ENCODE results near the gene TM7SF2. TPM values are rescaled to one million over a fixed set of nuclear protein-coding genes. Genes with fewer than 3 reads are reported as not detected.

TM7SF2 gene
- polyA plus RNA-seq, 3 donors: 1.8 to 4.5 (median 1.8) TPM

DNA sequence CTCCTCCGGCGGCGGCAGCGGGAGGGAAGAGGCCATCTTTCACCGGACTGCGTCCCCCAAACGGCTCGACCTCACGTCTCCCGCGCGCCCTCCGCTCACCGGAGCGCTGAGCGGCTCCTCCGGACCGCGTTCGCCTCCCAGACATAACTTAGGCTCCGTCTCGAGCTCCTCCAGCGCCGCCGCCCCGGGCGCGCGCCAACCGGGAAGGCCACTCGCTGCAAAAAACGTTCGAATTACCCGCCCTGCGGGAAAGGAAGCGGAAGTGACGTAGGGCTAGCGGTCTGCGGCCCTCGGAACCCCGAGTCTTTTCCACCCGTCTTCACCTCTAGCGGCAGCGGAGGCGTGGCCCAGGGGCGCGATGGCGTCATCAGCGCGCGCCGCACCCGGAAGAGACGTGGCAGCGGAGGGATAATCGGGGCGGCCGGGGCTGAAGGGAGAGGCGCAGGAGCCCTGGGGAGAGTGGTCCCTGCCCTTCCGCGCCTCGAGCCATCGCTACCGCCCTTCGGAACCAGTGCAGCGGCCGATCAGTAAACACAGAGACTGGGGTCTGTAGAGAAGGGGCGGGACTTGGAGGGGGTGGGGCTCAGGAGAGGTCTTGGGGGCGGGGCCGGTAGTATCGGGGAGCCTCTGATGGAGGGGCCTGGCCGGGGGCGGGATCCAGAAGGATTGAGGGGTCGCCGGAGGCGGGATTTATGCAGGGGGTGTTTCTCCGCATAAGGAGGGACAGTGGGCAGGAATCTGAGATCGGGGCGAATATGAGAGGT, 27.7 kb upstream of the TM7SF2 start, which contains the start of the genes CDCA5 and ZFPL1:
CDCA5 (minus strand) TSS at position 207 of the 764 bp plus-strand sequence; CDS start at position 145, 62 bp downstream.
ZFPL1 (plus strand) TSS at position 389 of the 764 bp plus-strand sequence. CDS start 477 bp downstream, outside the sequence.
- H3K4me3 ChIP-seq (replicated peaks in 1 of 3; ENCODE audit: low read depth in 2 of 3, low read length in 3 of 3): peak within 1 kb of the TSS; percentile 62 to 95 (median 84)
- Mint-ChIP-seq H3K27me3 (ENCODE audit: low read depth in 3 of 3) (no peaks in the 10 kb centered on the region), H3K4me1 (peaks cover 44% of the 10 kb centered on the region), H3K27ac (peak within 1 kb of the TSS; percentile 93 to 98 (median 95)), H3K36me3 (peaks cover 34 to 51% of the 10 kb centered on the region in 2 donors), H3K4me3 (peak within 1 kb of the TSS; percentile 88 to 95), H3K9me3 (peaks cover 0 to 2% (median 0%) of the 10 kb centered on the region in 7 donors)
- peaks cover 31 to 40% of the 10 kb centered on the region in 2 donors for H3K36me3 ChIP-seq (replicated peaks in 1 of 2; ENCODE audit: control insufficient read depth in 1 of 2, insufficient read depth in 2 of 2, low read length in 2 of 2)
- H3K9ac ChIP-seq (ENCODE audit: insufficient read depth, low read length, poor library complexity, severe bottlenecking): peak within 1 kb of the TSS; percentile 91
- under 1% methylated on average over 65 of the region's 79 CpGs for WGBS (ENCODE audit: insufficient coverage)
- TF ChIP-seq, protein P1, sequence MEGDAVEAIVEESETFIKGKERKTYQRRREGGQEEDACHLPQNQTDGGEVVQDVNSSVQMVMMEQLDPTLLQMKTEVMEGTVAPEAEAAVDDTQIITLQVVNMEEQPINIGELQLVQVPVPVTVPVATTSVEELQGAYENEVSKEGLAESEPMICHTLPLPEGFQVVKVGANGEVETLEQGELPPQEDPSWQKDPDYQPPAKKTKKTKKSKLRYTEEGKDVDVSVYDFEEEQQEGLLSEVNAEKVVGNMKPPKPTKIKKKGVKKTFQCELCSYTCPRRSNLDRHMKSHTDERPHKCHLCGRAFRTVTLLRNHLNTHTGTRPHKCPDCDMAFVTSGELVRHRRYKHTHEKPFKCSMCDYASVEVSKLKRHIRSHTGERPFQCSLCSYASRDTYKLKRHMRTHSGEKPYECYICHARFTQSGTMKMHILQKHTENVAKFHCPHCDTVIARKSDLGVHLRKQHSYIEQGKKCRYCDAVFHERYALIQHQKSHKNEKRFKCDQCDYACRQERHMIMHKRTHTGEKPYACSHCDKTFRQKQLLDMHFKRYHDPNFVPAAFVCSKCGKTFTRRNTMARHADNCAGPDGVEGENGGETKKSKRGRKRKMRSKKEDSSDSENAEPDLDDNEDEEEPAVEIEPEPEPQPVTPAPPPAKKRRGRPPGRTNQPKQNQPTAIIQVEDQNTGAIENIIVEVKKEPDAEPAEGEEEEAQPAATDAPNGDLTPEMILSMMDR (IDR thresholded peaks at IDR 0.05): no peak
- peak within 1 kb of the TSS; percentile 73 to 92 for H3K27ac ChIP-seq (ENCODE audit: low read depth in 1 of 2, low read length in 2 of 2)
- no peaks in the 10 kb centered on the region for H3K9me3 ChIP-seq (replicated peaks in 1 of 2; ENCODE audit: control insufficient read depth in 1 of 2, insufficient read depth in 1 of 2, low read length in 2 of 2)
- peaks cover 61% of the 10 kb centered on the region for H3K79me2 ChIP-seq (ENCODE audit: insufficient read depth, low read length)
- intact Hi-C loops (cut with micrococcal nuclease): loop anchor here (1.0 to 5.0 kb wide), 4 partner anchors 12 to 72 kb away; partner anchors contain the start of genes FAU (in 2 of the 2), MRPL49 (in 2 of the 2), ARL2 (in 1 of the 2) and SNX15 (in 1 of the 2)
- H3K4me2 ChIP-seq (replicated peaks; ENCODE audit: extremely low read depth, low read length, poor library complexity, severe bottlenecking): peak within 1 kb of the TSS; percentile 95
- peak within 1 kb of the TSS; percentile 98 for H2AFZ ChIP-seq (ENCODE audit: insufficient read depth, low read depth, low read length, poor library complexity, severe bottlenecking)
- H4K20me1 ChIP-seq (ENCODE audit: insufficient read depth, low read length): no peaks in the 10 kb centered on the region
- no peaks in the 10 kb centered on the region for H3K27me3 ChIP-seq (ENCODE audit: control insufficient read depth in 2 of 2, insufficient read depth in 2 of 2, low read length in 2 of 2)
- peaks cover 33 to 43% of the 10 kb centered on the region in 2 donors for H3K4me1 ChIP-seq (ENCODE audit: control insufficient read depth in 1 of 2, insufficient read depth in 2 of 2, low read length in 2 of 2)
- DNase-seq: peak; percentile 95 to 97 (median 96)

DNA sequence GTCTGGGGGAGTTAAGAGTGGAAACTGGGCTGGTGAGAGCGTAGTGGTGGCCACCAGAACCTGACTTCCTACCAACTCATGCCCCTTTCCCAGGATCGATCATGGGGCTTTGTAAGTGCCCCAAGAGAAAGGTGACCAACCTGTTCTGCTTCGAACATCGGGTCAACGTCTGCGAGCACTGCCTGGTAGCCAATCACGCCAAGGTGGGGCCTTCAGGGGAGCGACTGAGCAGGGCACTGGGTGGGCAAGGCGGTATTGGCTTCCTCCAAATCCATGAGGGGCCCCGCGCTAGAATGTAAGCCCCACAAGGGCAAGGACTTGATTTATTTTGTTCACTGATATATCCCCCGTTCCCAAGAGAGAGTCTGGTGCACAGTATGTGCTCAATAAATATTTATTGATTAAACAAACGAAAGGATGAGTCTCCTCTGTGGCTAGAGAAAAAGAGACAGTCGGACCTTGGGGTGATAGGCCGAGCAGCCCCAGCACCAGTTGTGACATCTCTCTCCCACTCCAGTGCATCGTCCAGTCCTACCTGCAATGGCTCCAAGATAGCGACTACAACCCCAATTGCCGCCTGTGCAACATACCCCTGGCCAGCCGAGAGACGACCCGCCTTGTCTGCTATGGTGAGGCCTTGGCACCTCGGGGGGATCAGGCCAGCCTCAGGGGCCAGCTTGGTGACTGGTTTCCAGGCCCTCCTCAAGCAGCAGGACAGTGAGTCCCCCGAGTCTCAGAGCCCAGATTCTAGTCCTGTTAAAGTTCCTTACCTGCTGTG, 26.9 kb upstream of the TM7SF2 start:
- peaks cover 41 to 53% of the 10 kb centered on the region in 2 donors for H3K36me3 Mint-ChIP-seq
- H3K9me3 ChIP-seq (replicated peaks in 1 of 2; ENCODE audit: control insufficient read depth in 1 of 2, insufficient read depth in 1 of 2, low read length in 2 of 2): no peaks in the 10 kb centered on the region
- intact Hi-C loops (cut with micrococcal nuclease): loop anchor here (1.0 to 5.0 kb wide), 5 partner anchors 12 to 72 kb away; partner anchors contain the start of genes FAU (in 2 of the 2), MRPL49 (in 2 of the 2), ARL2 (in 1 of the 2) and SNX15 (in 1 of the 2)
- H3K4me2 ChIP-seq (replicated peaks; ENCODE audit: extremely low read depth, low read length, poor library complexity, severe bottlenecking): peak overlapping the region; percentile 95
- H3K4me1 Mint-ChIP-seq: peaks cover 44% of the 10 kb centered on the region
- peaks cover 33 to 48% of the 10 kb centered on the region in 2 donors for H3K36me3 ChIP-seq (replicated peaks in 1 of 2; ENCODE audit: control insufficient read depth in 1 of 2, insufficient read depth in 2 of 2, low read length in 2 of 2)
- TF ChIP-seq, protein P1 (IDR thresholded peaks at IDR 0.05): no peak
- H3K27ac Mint-ChIP-seq: peak overlapping the region; percentile 93 to 98 (median 95)
- peak overlapping the region; percentile 62 to 95 (median 84) for H3K4me3 ChIP-seq (replicated peaks in 1 of 3; ENCODE audit: low read depth in 2 of 3, low read length in 3 of 3)
- peak overlapping the region; percentile 88 to 95 for H3K4me3 Mint-ChIP-seq
- peak overlapping the region; percentile 91 for H3K9ac ChIP-seq (ENCODE audit: insufficient read depth, low read length, poor library complexity, severe bottlenecking)
- peaks cover 33 to 43% of the 10 kb centered on the region in 2 donors for H3K4me1 ChIP-seq (ENCODE audit: control insufficient read depth in 1 of 2, insufficient read depth in 2 of 2, low read length in 2 of 2)
- 64% methylated on average over 14 of the region's 23 CpGs for WGBS (ENCODE audit: insufficient coverage)
- peaks cover 0 to 2% (median 0%) of the 10 kb centered on the region in 7 donors for H3K9me3 Mint-ChIP-seq
- H4K20me1 ChIP-seq (ENCODE audit: insufficient read depth, low read length): no peaks in the 10 kb centered on the region
- H2AFZ ChIP-seq (ENCODE audit: insufficient read depth, low read depth, low read length, poor library complexity, severe bottlenecking): peak overlapping the region; percentile 98
- H3K27me3 ChIP-seq (ENCODE audit: control insufficient read depth in 2 of 2, insufficient read depth in 2 of 2, low read length in 2 of 2): no peaks in the 10 kb centered on the region
- peak overlapping the region; percentile 73 to 92 for H3K27ac ChIP-seq (ENCODE audit: low read depth in 1 of 2, low read length in 2 of 2)
- no peaks in the 10 kb centered on the region for H3K27me3 Mint-ChIP-seq (ENCODE audit: low read depth in 3 of 3)
- DNase-seq: no peak
- peaks cover 53% of the 10 kb centered on the region for H3K79me2 ChIP-seq (ENCODE audit: insufficient read depth, low read length)
